HCT116 (cell line): ENCODE data around the gene KIAA0232. TPM values are rescaled to one million over a fixed set of nuclear protein-coding genes. Genes with fewer than 3 reads are reported as not detected.

ENCODE experiments used
- ATAC-seq: fragments of 200-7000 bp; cut with Tn5 transposase; 2 replicates; pipeline ENCODE4 v1.9.1; 2020; ENCODE audit warnings: mild to moderate bottlenecking, moderate library complexity
- BruUV-seq: library from RNA; stranded (reverse); fragments of 400-500 nt; replicated peaks from 2 replicates; lab custom pipeline; 2021; lab: Mats Ljungman, UMichigan
- CTCF ChIA-PET: fragments of 300-600 bp; sonication (Branson Sonifier 250); formaldehyde crosslinking; loops from one replicate; lab custom pipeline; 2021; ENCODE audit warnings: antibody characterized with exemption; lab: Charles Lee
- POLR2A ChIA-PET: fragments of 300-600, 350-600 bp; sonication (Branson Sonifier 250); formaldehyde crosslinking; loops from one replicate; lab custom pipeline; 2021; ENCODE audit warnings: antibody characterized with exemption; lab: Charles Lee
- RAD21 ChIA-PET, 2 experiments: fragments of 300-600 bp; sonication (Branson Sonifier 250); formaldehyde crosslinking; loops; one replicate each; lab custom pipeline; 2023; ENCODE audit warnings: low total read pairs in 2 of 2; ENCODE audit not compliant: uncharacterized antibody in 2 of 2, unreplicated experiment in 2 of 2, low non-redundant PET in 1 of 2; lab: Charles Lee
- DNase-seq: peaks from one replicate; pipeline ENCODE4 v3.0.0-alpha.2; 2010; ENCODE audit warnings: low read depth, low spot score
- H2AFZ ChIP-seq: fragments of 200-600 bp; shearing (Covaris generic), sonication (generic); 2 replicates; pipeline ENCODE4 v1.6.1; 2017; ENCODE audit warnings: low read depth, mixed run types, mixed read lengths, antibody characterized with exemption, low read length; ENCODE audit not compliant: poor library complexity, severe bottlenecking
- H3K27ac ChIP-seq: 2 replicates; pipeline ENCODE4 v1.5.1; 2012; ENCODE audit warnings: low read depth, low read length
- H3K27me3 ChIP-seq: fragments of 200-600 bp; sonication (generic); 2 replicates; pipeline ENCODE4 v1.6.1; 2016; ENCODE audit warnings: mixed run types, low read length, mixed read lengths; ENCODE audit not compliant: insufficient read depth
- H3K36me3 ChIP-seq, 2 experiments: fragments of 200-500 bp in 1 of 2; fragments of 200-600 bp in 1 of 2; sonication (Bioruptor generic) in 1 of 2; sonication (generic) in 1 of 2; 2 replicates each; pipeline versions ENCODE4 v1.5.1 to v1.6.1; 2014 to 2016; ENCODE audit warnings: low read length in 2 of 2, inconsistent platforms in 1 of 2, mixed read lengths in 1 of 2, mixed run types in 1 of 2; ENCODE audit not compliant: insufficient read depth in 2 of 2, control insufficient read depth in 1 of 2
- H3K4me1 ChIP-seq, 2 experiments: fragments of 200-600 bp in 1 of 2; sonication (generic) in 1 of 2; 2 replicates each; pipeline versions ENCODE4 v1.5.1 to v1.6.1; 2012 to 2017; ENCODE audit warnings: low read length in 2 of 2, inconsistent platforms in 1 of 2, mild to moderate bottlenecking in 1 of 2, mixed read lengths in 1 of 2, mixed run types in 1 of 2, moderate library complexity in 1 of 2; ENCODE audit not compliant: insufficient read depth in 2 of 2, control insufficient read depth in 1 of 2
- H3K4me2 ChIP-seq: fragments of 200-600 bp; sonication (generic); 2 replicates; pipeline ENCODE4 v1.6.1; 2017; ENCODE audit warnings: mixed run types, low read length, mixed read lengths
- H3K4me3 ChIP-seq, 2 experiments: fragments of 200-600 bp in 1 of 2; sonication (generic) in 1 of 2; replicated peaks in 1 of 2; 2 replicates each; pipeline ENCODE4 v1.5.1; 2011 to 2016; ENCODE audit warnings: low read length in 2 of 2, control low read depth in 1 of 2, low read depth in 1 of 2, mild to moderate bottlenecking in 1 of 2, mixed read lengths in 1 of 2, mixed run types in 1 of 2
- H3K79me2 ChIP-seq: fragments of 200-600 bp; sonication (generic); 2 replicates; pipeline ENCODE4 v1.6.1; 2017; ENCODE audit warnings: mild to moderate bottlenecking, mixed run types, low read length, moderate library complexity, mixed read lengths; ENCODE audit not compliant: insufficient read depth
- H3K9ac ChIP-seq: fragments of 200-600 bp; sonication (generic); 2 replicates; pipeline ENCODE4 v1.6.1; 2016; ENCODE audit warnings: low read length, mixed read lengths
- H3K9me2 ChIP-seq: fragments of 200-600 bp; sonication (generic), shearing (Covaris generic); 2 replicates; pipeline ENCODE4 v1.6.1; 2017; ENCODE audit warnings: mixed run types, mild to moderate bottlenecking, moderate library complexity; ENCODE audit not compliant: insufficient read depth
- H3K9me3 ChIP-seq, 2 experiments: fragments of 200-500 bp in 1 of 2; fragments of 200-600 bp in 1 of 2; sonication (Bioruptor generic) in 1 of 2; sonication (generic) in 1 of 2; 2 replicates each; pipeline ENCODE4 v1.6.1; 2014 to 2017; ENCODE audit warnings: low read length in 2 of 2, mixed read lengths in 2 of 2, inconsistent platforms in 1 of 2, low read depth in 1 of 2, mild to moderate bottlenecking in 1 of 2, mixed run types in 1 of 2, moderate library complexity in 1 of 2; ENCODE audit not compliant: control insufficient read depth in 1 of 2, insufficient read depth in 1 of 2
- H4K20me1 ChIP-seq: fragments of 200-600 bp; sonication (generic), shearing (Covaris generic); 2 replicates; pipeline ENCODE4 v1.6.1; 2017; ENCODE audit warnings: mixed run types, mild to moderate bottlenecking, moderate library complexity; ENCODE audit not compliant: insufficient read depth
- CEBPB ChIP-seq: IDR thresholded peaks from 2 replicates; pipeline ENCODE4 v1.6.1; 2012; ENCODE audit warnings: low read depth
- ELF1 ChIP-seq: IDR thresholded peaks from 2 replicates; pipeline ENCODE4 v1.6.1; 2012; ENCODE audit warnings: low read depth, borderline replicate concordance
- JUND ChIP-seq: IDR thresholded peaks from 2 replicates; pipeline ENCODE4 v1.6.1; 2012
- POLR2A ChIP-seq: IDR thresholded peaks from 2 replicates; pipeline ENCODE4 v1.7.0; 2011; ENCODE audit warnings: borderline replicate concordance; ENCODE audit not compliant: insufficient read depth, insufficient read length; ENCODE audit errors: extremely low read depth
- POLR2AphosphoS5 ChIP-seq: IDR thresholded peaks from 2 replicates; pipeline ENCODE4 v1.6.1; 2011; ENCODE audit warnings: mild to moderate bottlenecking, low read depth, low read length, moderate library complexity
- SIN3A ChIP-seq: IDR thresholded peaks from 2 replicates; pipeline ENCODE4 v1.6.1; 2012; ENCODE audit warnings: low read depth
- SP1 ChIP-seq: IDR thresholded peaks from 2 replicates; pipeline ENCODE4 v1.6.1; 2012; ENCODE audit warnings: low read depth
- SRF ChIP-seq: IDR thresholded peaks from 2 replicates; pipeline ENCODE4 v1.6.1; 2012; ENCODE audit warnings: low read depth
- TCF7L2 ChIP-seq: IDR thresholded peaks from 2 replicates; pipeline ENCODE4 v1.7.0; 2011; ENCODE audit warnings: borderline replicate concordance, inconsistent platforms; ENCODE audit not compliant: insufficient read depth, insufficient read length; ENCODE audit errors: extremely low read depth
- ZNF274 ChIP-seq: fragments of 200-500 bp; sonication (Bioruptor generic); IDR thresholded peaks from 2 replicates; pipeline ENCODE4 v1.6.1; 2014; ENCODE audit warnings: mild to moderate bottlenecking, low read depth, low read length, inconsistent platforms
- intact Hi-C: fragments of 100-400 bp; cut with micrococcal nuclease; formaldehyde crosslinking; loops from 2 replicates; pipeline ENCODE4 v1.10.0; 2022
- total RNA-seq: library from RNA; stranded (reverse); gene quantifications from one replicate; pipeline ENCODE4 v1.2.1, GENCODE V29; 2021; ENCODE audit not compliant: unreplicated experiment

The KIAA0232 gene
- total RNA-seq, 1 experiment from 2014 or later: 18.1 TPM

DNA sequence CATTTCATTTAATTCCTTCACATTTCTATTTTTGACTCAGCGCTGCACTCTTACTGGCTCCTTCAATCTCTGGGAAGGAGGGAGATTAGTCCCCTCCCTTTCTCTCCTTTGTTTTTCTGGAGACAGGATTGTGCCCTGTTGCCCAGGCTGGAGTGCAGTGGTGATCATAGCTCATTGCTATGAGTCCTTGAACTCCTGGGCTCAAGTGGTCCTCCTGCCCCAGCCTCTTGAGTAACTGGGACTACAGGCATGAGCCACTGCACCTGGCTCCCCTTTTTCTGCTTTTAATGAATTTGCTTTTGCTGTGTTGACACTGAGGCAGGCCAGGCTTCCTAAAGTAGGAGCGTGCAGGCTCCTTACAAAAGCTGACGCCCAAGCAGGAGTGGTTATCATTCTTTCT lies 137.6 kb downstream of the KIAA0232 start:
- CTCF ChIA-PET: no interaction called here
- peaks cover 34 to 38% of the 10 kb centered on the region in 2 experiments for H3K4me1 ChIP-seq
- POLR2A ChIA-PET: no interaction called here

DNA sequence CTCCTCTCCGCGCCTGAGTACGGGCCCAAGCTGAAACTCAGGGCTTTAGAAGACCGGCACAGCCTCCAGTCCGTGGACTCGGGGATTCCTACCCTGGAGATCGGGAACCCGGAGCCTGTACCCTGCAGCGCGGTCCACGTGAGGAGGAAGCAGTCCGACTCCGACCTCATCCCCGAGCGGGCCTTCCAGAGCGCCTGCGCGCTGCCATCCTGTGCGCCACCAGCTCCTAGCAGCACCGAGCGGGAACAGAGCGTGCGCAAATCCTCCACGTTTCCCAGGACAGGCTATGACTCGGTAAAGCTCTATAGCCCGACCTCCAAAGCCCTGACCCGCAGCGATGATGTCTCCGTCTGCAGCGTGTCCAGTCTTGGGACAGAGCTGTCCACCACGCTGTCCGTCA lies 141.0 kb downstream of the KIAA0232 start:
- POLR2A ChIA-PET: no interaction called here
- RAD21 ChIA-PET: no interaction called here
- no peak for TF ChIP-seq SP1
- CTCF ChIA-PET: no interaction called here
- DNase-seq (no peak), ATAC-seq (no peak)
- Histone ChIP-seq H3K27ac (no peak overlapping the region), H3K4me3 (no peak overlapping the region), H3K27me3 (no peaks in the 10 kb centered on the region), H4K20me1 (no peaks in the 10 kb centered on the region), H3K4me2 (no peak overlapping the region), H3K9me3 (no peaks in the 10 kb centered on the region), H3K9ac (no peak overlapping the region), H2AFZ (no peak overlapping the region), H3K79me2 (peaks cover 33% of the 10 kb centered on the region), H3K9me2 (no peaks in the 10 kb centered on the region), H3K4me1 (peaks cover 4 to 13% of the 10 kb centered on the region in 2 experiments), H3K36me3 (peaks cover 5 to 16% of the 10 kb centered on the region in 2 experiments; a peak in 3 of 4 replicates)
- TSS peak; percentile 31 for BruUV-seq
- intact Hi-C loops: no loop called here

More for the DNA sequence above, 137.6 kb downstream of the KIAA0232 start:
- TF ChIP-seq POLR2A: no peak
- no peak for TF ChIP-seq SP1
- TF ChIP-seq SRF: no peak
- no peak for TF ChIP-seq SIN3A
- TF ChIP-seq CEBPB: no peak
- TF ChIP-seq TCF7L2: no peak
- TF ChIP-seq ELF1: no peak
- TF ChIP-seq ZNF274: no peak
- no peak for TF ChIP-seq JUND
- TF ChIP-seq POLR2AphosphoS5: no peak
- H3K4me3 ChIP-seq: no peak overlapping the region
- no peak overlapping the region for H2AFZ ChIP-seq
- H3K4me2 ChIP-seq: no peak overlapping the region
- H3K27ac ChIP-seq: no peak overlapping the region
- H3K27me3 ChIP-seq: no peaks in the 10 kb centered on the region
- BruUV-seq: no TSS peak
- no peaks in the 10 kb centered on the region for H3K9me2 ChIP-seq
- peaks cover 5 to 9% of the 10 kb centered on the region in 2 experiments; a peak in 3 of 4 replicates for H3K36me3 ChIP-seq
- H3K9ac ChIP-seq: no peak overlapping the region
- no peak for DNase-seq
- H3K9me3 ChIP-seq: no peaks in the 10 kb centered on the region
- intact Hi-C loops: no loop called here
- ATAC-seq: no peak
- RAD21 ChIA-PET: no interaction called here
- peaks cover 24% of the 10 kb centered on the region; the same call in 1 of the 2 replicates for H3K79me2 ChIP-seq
- H4K20me1 ChIP-seq: no peaks in the 10 kb centered on the region
